IPS-20b (cell line): Measurements from ENCODE around the gene DHCR24.
"Not testable (repeated sequence)": the region's sequence is repeated elsewhere in the genome, so short reads cannot be mapped to it uniquely, and the experiment has no call there.

ENCODE experiments used
- H3K27ac ChIP-seq: one replicate; pipeline ENCODE4 v1.5.1; 2013; ENCODE audit warnings: low read length
- H3K27me3 ChIP-seq: 2 replicates; pipeline ENCODE4 v1.6.1; 2013; ENCODE audit warnings: mild to moderate bottlenecking, low read length, inconsistent platforms; ENCODE audit not compliant: insufficient read depth
- H3K36me3 ChIP-seq: 2 replicates; pipeline ENCODE4 v1.6.1; 2013; ENCODE audit warnings: low read depth, mild to moderate bottlenecking, inconsistent platforms, low read length, moderate library complexity; ENCODE audit not compliant: insufficient read depth
- H3K4me1 ChIP-seq: 2 replicates; pipeline ENCODE4 v1.6.1; 2013; ENCODE audit warnings: mild to moderate bottlenecking, control low read depth, inconsistent platforms, low read length, moderate library complexity; ENCODE audit not compliant: insufficient read depth
- H3K4me3 ChIP-seq: 2 replicates; pipeline ENCODE4 v1.5.1; 2013; ENCODE audit warnings: mild to moderate bottlenecking, low read length, inconsistent platforms
- H3K9ac ChIP-seq: 2 replicates; pipeline ENCODE4 v1.6.1; 2013; ENCODE audit warnings: low read depth, mild to moderate bottlenecking, inconsistent platforms, low read length, moderate library complexity
- H3K9me3 ChIP-seq: 2 replicates; pipeline ENCODE4 v1.6.1; 2013; ENCODE audit warnings: mild to moderate bottlenecking, low read depth, low read length, inconsistent platforms; ENCODE audit not compliant: insufficient read depth

The DHCR24 gene

GRCh38 chr1:54885807-54886723, 930 bp downstream of the DHCR24 start:
- Histone ChIP-seq H3K27me3 (no peaks in the 10 kb centered on the region), H3K9ac (peak overlapping the region; percentile 87; the same call in 1 of the 2 replicates), H3K4me3 (peak overlapping the region; percentile 94), H3K4me1 (peaks cover 17% of the 10 kb centered on the region; the same call in 1 of the 2 replicates), H3K27ac (no peak overlapping the region), H3K9me3 (no peaks in the 10 kb centered on the region), H3K36me3 (peaks cover 46% of the 10 kb centered on the region)

- peak overlapping the region; percentile 94 for H3K4me3 ChIP-seq
- H3K9ac ChIP-seq: peak overlapping the region; percentile 87; the same call in 1 of the 2 replicates
- H3K4me1 ChIP-seq: peaks cover 17% of the 10 kb centered on the region; the same call in 1 of the 2 replicates
- H3K27me3 ChIP-seq: no peaks in the 10 kb centered on the region
- no peaks in the 10 kb centered on the region for H3K9me3 ChIP-seq
- H3K36me3 ChIP-seq: peaks cover 54% of the 10 kb centered on the region
- no peak overlapping the region for H3K27ac ChIP-seq
These were observed 1.7 kb downstream of the DHCR24 start for GRCh38 chr1:54885237-54885679.

DNA sequence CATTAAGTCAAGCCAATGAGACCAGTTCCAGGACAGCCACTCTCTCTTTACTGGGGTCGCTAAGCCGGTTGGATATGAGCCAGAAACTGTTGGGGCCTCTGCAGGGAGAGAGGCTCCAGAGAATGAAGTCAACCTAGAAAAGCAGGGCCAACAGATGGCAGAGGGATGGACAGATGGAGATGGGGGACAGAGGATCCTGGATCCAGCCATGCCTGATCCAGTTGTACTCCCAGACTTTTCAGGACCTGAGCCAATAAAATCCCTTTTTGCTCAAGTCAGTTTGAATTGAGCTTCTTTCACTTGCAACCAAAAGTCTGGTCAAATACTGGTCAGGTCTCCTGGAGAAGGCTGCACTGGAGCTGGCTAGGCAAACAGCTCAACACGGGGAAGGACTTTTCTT, 2.2 kb downstream of the DHCR24 start:
- no peaks in the 10 kb centered on the region for H3K27me3 ChIP-seq
- H3K27ac ChIP-seq: no peak overlapping the region
- H3K4me1 ChIP-seq: peaks cover 17% of the 10 kb centered on the region; the same call in 1 of the 2 replicates
- H3K9me3 ChIP-seq: no peaks in the 10 kb centered on the region
- no peak overlapping the region for H3K9ac ChIP-seq
- H3K36me3 ChIP-seq: peaks cover 59% of the 10 kb centered on the region
- H3K4me3 ChIP-seq: peak overlapping the region; percentile 94; the same call in 1 of the 2 replicates

- H3K9ac ChIP-seq: no peak overlapping the region
- no peaks in the 10 kb centered on the region for H3K27me3 ChIP-seq
- H3K4me1 ChIP-seq: peaks cover 17% of the 10 kb centered on the region; the same call in 1 of the 2 replicates
- H3K36me3 ChIP-seq: peaks cover 65% of the 10 kb centered on the region
- no peak overlapping the region for H3K27ac ChIP-seq
- H3K9me3 ChIP-seq: no peaks in the 10 kb centered on the region
- H3K4me3 ChIP-seq: peak overlapping the region; percentile 3; the same call in 1 of the 2 replicates
These were observed 2.8 kb downstream of the DHCR24 start for GRCh38 chr1:54884135-54884586.

- H3K9me3 ChIP-seq: no peaks in the 10 kb centered on the region
- peaks cover 17% of the 10 kb centered on the region; the same call in 1 of the 2 replicates for H3K4me1 ChIP-seq
- H3K36me3 ChIP-seq: peaks cover 70% of the 10 kb centered on the region
- H3K27me3 ChIP-seq: no peaks in the 10 kb centered on the region
- peak overlapping the region; percentile 3; the same call in 1 of the 2 replicates for H3K4me3 ChIP-seq
- no peak overlapping the region for H3K9ac ChIP-seq
- no peak overlapping the region for H3K27ac ChIP-seq
These were observed 3.5 kb downstream of the DHCR24 start for GRCh38 chr1:54883349-54884102.

- H3K27me3 ChIP-seq: no peaks in the 10 kb centered on the region
- H3K36me3 ChIP-seq: peaks cover 76% of the 10 kb centered on the region
- no peak overlapping the region for H3K27ac ChIP-seq
- no peaks in the 10 kb centered on the region for H3K9me3 ChIP-seq
- H3K4me3 ChIP-seq: no peak overlapping the region
- peaks cover 8% of the 10 kb centered on the region; the same call in 1 of the 2 replicates for H3K4me1 ChIP-seq
- H3K9ac ChIP-seq: no peak overlapping the region
These were observed 4.5 kb downstream of the DHCR24 start for GRCh38 chr1:54882519-54882918.

DNA sequence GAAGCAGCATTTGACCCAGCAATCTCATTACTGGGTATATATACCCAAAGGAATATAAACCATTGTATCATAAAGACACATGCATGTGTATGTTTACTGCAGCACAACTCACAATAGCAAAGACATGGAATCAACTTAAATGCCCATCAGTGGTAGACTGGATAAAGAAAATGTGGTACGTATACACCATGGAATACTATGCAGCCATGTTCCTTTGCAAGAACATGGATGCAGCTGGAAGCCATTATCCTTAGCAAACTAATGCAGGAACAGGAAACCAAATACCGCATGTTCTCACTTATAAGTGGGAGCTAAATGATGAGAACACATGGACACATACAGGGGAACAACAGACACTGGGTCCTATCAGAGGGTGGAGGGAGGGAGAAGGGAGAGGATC, 5.4 kb downstream of the DHCR24 start:
- not testable (repeated sequence) for H3K27me3 ChIP-seq, H3K27ac ChIP-seq, H3K9ac ChIP-seq, H3K4me3 ChIP-seq, H3K9me3 ChIP-seq
- Histone ChIP-seq H3K4me1 (peaks cover 10% of the 10 kb centered on the region; the same call in 1 of the 2 replicates), H3K36me3 (peaks cover 85% of the 10 kb centered on the region)

DNA sequence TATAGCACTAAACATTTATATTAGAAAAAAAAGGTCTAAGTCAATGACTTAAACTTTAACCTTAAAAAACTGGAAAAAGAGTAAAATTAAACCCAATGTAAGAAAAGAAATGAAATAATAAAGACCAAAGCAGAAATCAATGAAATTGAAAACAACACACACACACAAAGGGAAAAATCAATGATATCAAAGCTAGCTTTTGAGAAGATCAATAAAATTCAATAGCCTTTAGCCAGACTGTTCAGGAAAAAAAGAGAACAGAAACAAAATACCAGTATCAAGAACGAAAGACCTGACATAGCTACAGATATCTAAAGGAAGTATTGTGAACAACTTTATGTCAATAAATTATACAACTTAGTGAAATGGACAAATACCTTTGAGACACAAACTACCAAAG, 7.1 kb downstream of the DHCR24 start:
- H3K36me3 ChIP-seq: peaks cover 94% of the 10 kb centered on the region
- H3K27ac ChIP-seq: no peak overlapping the region
- H3K27me3 ChIP-seq: no peaks in the 10 kb centered on the region
- no peak overlapping the region for H3K4me3 ChIP-seq
- no peaks in the 10 kb centered on the region for H3K9me3 ChIP-seq
- H3K9ac ChIP-seq: no peak overlapping the region
- H3K4me1 ChIP-seq: peaks cover 5% of the 10 kb centered on the region; the same call in 1 of the 2 replicates

GRCh38 chr1:54876814-54877213, 10.2 kb downstream of the DHCR24 start:
- Histone ChIP-seq H3K27me3 (no peaks in the 10 kb centered on the region), H3K9ac (no peak overlapping the region), H3K4me1 (peaks cover 2% of the 10 kb centered on the region; the same call in 1 of the 2 replicates), H3K27ac (no peak overlapping the region), H3K36me3 (peaks cover 94% of the 10 kb centered on the region), H3K9me3 (no peaks in the 10 kb centered on the region), H3K4me3 (no peak overlapping the region)

DNA sequence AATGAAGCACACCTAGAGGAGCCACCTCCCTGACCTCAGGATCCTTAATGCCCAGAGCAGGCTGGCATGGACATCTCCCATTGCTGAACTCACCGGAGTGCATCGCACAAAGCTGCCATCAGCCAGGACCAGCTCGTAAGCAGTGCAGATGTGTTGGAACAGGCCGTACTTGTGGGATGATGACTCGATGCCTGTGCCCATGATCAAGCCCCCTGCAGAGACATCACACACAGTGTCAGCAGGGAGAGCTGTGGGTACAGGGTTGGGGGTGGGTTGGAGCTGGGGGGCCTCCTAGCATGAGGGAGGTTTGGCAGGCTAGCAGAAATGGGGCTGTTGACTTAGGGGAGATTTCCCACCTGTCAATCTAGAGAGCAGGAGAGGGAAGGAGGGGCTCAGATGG, 12.0 kb downstream of the DHCR24 start:
- Histone ChIP-seq H3K27me3 (no peaks in the 10 kb centered on the region), H3K36me3 (peaks cover 94% of the 10 kb centered on the region), H3K9me3 (no peaks in the 10 kb centered on the region), H3K27ac (no peak overlapping the region), H3K4me3 (no peak overlapping the region), H3K4me1 (peaks cover 2% of the 10 kb centered on the region; the same call in 1 of the 2 replicates), H3K9ac (no peak overlapping the region)

- no peaks in the 10 kb centered on the region for H3K27me3 ChIP-seq
- no peak overlapping the region for H3K4me3 ChIP-seq
- peaks cover 2% of the 10 kb centered on the region; the same call in 1 of the 2 replicates for H3K4me1 ChIP-seq
- no peak overlapping the region for H3K27ac ChIP-seq
- H3K9me3 ChIP-seq: no peaks in the 10 kb centered on the region
- peaks cover 94% of the 10 kb centered on the region for H3K36me3 ChIP-seq
- H3K9ac ChIP-seq: no peak overlapping the region
These were observed 12.7 kb downstream of the DHCR24 start for GRCh38 chr1:54874079-54874830.
